HG03342 (cell line): ENCODE measurements around the gene CNTN4.

ENCODE experiments used
- ATAC-seq: cut with Tn5 transposase; IDR thresholded peaks from one replicate; pipeline ENCODE4 v1.9.1; 2021; ENCODE audit warnings: mild to moderate bottlenecking, moderate library complexity; ENCODE audit not compliant: unreplicated experiment

CNTN4 gene

DNA sequence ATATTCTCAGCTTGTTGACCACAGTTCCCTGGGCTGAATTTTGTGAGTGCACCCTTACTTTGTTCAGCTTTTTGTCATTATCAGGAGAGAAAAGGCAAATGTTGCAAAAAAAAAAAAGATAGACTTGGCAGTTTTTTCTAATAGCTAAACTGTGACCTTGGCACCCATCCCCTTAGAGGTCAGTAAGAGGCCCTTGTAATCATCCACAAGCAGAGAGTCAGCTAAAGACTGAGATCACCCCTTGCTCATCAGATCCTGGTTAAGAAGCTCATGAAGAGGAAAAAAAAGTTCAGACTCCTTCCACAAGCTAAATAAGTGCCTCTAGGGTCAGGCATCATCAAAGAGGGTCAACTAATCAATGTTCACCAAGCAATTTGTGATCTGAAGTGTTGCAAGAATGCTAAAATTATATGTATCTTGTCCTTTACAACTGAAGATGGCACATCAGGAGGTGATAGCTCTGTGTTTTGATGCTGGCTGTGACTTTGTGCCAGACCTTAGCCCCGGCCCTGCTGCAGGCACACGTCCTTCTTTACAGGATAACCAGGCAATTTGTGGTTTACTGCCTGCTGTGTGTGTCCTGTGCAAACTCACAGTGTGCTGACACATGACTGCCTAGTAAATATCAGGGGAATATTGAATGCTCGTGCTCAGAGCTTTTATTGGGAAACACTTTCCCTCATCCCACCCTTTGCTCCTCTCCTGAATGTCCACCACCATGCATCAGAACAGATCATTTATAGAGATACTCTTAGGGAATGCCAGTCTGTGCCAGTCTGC lies 748.6 kb downstream of the CNTN4 start:
- no peak for ATAC-seq

DNA sequence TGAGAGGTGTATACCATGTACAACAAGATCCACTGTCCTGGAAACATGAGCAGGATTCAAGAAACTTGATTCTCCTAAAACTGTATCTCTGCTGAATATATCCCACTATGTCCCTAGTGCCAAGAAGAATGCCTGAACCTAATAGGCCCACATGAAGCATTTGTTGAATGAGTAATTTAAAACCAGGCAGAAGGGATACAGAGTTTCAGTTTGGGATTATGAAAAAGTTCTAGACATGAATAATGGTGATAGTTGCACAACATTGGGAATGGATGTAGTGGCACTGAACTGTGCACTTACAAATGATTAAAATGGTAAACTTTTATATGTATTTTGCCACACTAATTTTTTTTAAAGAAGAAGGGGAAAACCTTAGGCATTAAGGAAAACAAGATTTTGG lies 750.4 kb downstream of the CNTN4 start:
- no peak for ATAC-seq

DNA sequence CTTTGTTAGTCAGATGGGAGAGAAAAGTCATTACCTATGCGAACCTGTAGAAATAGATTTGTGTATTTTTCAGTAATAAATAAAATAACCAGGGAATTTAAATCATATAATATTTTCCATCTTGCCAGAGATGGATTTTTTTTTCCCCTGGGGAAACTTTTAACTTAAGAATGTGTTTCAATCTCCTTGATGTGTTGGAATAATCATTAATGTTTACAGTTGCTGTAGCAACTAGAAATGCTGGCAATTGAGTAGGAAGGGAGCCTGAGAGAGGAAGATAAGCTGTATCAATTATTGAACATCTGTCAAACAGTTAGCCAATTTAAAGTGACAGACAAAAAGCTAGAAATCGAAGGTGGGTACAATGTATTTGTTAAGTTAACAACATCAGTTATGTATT lies 752.0 kb downstream of the CNTN4 start:
- no peak for ATAC-seq

DNA sequence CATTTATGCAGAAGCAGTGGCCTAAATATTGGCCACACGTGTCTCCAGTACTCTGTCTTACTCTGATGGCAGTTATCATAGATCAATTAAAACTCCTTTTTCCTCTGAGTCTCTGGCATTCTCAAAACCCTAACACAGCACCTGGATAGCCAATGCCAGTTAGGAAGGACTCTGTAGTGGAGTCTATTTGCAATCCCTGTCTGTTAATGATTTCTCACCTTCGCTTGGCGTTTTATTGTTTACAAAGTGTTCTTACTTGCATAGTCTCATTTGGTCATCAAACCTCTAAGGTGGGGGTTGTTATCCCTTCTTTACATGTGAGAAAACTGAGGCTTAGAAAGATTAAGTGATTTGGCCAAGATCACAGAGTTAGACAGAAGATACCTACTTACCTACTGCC lies 752.7 kb downstream of the CNTN4 start:
- no peak for ATAC-seq

DNA sequence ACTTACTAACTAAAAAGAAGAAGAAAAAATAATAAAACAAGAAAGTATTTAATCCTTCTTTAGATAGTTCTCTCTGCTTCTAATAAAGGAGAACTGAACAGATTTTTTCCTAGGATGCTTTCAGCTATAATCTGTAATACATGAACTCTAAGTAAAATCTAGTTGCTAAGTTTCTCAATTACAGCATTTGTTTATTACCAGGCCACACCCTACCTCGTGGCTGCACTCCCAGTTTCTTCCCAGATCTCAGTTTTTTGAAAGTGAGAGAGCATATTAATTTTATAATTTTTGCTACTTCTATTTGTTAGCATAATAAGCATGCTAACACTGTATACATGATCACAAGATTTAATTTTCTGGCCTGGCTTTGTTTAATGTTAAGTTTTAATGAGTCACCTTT lies 753.2 kb downstream of the CNTN4 start:
- no peak for ATAC-seq

DNA sequence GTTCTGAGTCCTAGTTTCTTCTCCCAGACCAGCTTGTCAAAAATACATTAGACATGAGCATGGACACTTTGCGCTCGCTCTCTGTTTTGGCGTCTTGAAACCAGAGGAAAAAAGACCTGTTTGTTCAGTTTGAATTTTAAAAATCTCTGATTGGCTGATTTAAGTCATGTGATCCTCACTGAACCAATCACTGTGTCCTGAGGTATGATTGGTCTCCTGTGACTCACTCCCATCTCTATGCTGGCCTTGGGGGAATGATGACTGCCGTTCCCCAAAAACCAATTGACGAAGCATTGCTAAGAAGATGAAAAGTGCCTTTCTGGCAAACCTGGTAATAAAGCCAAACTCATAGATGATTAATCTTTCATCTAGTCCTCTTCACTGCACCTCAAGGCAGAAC lies 755.0 kb downstream of the CNTN4 start:
- no peak for ATAC-seq

DNA sequence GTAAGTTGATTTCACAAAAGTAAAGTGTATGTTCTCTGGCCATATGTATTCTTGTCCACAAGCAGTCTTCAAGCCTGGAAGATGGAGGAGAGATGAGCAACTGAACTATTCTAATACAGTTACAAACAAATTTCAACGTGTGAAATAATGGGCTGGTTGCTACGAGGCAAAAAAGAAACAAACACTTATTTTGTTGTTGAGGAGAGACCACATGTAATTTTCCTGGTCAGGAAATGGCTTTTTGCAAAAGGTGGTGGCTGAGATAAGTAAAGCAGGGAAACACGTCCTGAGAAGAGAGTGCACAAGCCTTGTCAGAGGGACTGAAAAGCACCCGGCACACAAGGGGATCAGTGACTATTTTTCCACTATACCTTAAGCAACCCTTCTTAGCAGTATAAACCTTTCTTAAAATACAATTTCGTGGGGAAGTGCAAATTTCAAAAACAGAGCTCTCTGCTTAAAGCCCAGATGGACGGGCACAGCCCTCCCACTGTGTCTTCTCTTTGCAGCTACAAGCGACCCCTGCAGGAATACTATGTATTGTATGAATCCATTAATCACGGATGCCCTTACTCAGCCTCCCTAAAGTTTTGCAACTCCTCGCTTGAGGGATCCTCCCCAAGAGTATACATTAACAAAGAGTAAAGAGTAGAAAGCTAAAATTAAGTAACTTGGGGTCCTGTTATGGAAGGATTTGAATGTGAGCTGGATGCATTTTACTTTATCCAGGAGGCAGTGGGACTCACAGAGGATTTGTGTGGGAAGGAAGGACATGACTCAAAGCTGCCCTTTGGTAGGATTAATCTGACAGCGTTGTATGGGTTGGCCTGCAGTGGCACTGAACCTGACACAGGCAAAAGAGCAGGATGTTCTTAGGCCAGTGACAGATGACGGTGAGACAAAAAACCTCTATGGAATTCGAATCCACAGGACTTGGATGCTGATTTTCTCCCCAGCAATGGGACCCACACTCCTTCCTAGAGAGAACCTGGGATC lies 757.8 kb downstream of the CNTN4 start:
- ATAC-seq = no peak

DNA sequence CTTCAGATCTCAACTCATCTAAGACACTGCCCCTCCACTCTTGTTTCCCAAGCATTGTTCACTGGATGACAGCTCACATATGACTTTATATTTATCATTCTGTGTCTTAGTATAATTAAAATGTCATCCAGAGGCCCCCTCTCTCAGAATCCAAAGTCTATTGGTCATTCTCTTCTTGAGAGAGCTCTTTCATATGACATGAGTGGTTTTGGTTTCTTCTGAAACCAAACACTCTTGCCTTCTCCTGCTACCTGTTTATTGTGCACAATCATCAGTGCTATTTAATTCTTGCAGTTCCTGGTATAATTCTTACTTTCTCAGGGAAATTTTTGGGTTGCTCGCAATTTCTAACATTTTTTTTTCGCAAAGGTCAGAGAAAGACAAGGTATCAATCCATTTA lies 762.0 kb downstream of the CNTN4 start:
- ATAC-seq = no peak

DNA sequence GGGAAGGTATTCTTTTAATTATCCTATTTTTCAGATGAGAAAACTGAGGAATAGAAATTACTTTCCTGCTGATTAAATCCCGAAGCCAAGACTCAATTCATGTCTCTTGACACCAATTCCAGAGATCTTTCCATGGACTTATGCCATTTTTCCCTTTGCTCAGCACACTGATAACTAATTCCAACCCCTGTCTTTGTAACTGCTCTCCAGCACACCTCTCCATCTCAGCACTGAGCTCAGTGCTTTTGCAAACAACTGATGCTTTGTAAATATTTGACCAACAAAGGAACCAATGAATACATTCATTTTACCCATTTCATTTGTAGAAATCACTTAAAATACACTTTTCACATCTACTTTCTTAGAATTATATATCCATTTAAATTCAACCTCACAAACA lies 762.5 kb downstream of the CNTN4 start:
- no peak for ATAC-seq

DNA sequence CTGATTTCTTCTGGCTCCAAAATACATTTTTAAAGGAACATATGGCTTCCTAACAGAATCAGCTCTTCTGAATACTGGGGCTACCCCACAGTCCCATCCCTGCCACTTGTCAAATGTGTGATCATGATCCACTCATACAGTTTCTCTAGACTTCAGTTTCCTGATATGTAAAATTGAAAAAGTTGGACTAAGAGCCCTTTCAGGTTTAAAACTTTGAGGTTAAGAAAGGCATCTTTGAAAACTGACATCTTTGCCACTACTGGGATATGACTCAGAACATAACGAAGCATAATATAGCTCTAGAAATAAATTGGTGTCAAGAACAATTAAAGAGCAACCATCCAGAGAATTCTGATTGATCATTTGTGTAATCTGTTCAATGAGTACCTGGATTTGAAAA lies 763.3 kb downstream of the CNTN4 start:
- no peak for ATAC-seq

DNA sequence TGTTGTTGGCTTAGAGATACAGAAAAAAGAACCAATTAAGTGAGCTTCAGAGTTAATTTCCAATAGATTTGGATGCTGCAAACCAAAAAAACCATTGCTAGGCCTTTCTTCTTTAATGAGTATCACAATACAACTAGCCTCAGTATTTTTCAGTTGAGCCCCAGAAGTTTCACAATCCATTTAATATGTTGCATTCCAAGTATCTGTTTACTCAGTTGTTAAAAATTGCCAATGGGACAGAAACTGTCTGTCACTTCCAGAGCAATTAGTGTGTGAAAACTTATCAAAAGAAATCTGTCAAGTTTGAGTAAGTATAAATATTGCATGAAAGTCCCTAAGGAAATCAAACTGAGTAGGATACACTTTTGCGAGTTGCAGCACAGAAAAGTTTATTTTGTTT lies 763.7 kb downstream of the CNTN4 start:
- ATAC-seq = no peak

DNA sequence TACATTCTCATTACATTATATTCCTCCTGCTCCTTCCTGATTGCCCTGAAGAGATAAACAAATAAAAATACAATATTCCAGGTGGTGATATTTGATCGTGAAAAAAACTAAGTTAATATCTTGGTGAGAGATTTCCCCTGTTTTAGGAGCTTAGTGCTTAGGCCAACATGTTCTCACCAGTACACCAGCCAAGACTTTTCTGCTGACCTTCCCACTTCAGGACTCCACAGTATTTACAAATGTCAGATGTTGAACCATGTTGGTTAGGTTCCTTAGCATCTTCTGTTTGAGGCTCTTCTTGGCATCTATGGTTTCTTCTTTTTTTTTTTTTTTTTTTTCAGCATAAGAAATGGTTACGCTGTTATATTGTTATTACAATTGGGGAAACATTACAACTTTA lies 764.5 kb downstream of the CNTN4 start:
- no peak for ATAC-seq

DNA sequence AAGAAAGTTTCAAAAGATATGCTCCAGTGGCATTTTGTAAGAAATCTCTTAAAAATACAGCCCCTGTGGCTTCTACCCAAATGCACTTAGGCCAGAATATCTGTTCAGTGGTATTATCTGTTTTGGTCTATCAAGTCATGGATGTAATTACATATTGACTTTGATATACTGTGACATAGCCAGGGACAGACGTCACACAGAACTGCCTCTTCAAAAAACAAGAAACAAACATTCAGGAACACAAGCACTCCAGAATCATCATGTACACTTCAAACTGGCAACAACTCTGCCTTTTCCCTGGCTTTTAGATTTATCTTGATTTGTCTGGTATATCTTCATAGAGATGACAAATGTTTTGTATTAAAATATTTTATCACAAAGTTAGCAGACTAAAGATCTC lies 771.2 kb downstream of the CNTN4 start:
- no peak for ATAC-seq

DNA sequence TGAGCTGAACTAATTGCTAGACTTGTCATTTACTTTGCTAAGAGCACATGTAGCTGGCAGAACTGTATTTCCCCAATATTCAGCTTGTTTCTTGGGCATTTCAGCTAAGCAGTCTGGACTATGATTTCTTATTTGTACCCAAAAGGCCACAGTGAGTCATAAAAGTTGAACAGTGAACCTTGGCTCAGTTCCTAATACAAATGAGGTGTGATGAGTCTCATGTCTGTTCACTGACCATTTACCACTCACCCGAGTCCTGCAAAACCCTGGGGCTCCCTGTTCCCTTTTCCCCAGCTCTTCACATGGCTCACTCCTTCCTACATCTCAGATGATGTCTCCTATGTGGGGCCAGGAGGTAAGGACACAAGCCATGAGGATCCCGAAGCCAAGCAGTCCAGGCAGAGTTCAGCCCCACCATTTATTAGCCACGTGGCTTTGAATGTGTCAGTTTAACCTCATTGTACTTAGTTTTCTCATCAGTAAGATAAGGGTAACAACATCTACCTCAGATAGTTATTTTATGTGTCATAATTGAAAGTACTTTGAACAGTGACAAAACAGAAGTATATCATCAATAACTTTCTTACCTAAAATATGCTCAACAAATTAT lies 772.2 kb downstream of the CNTN4 start:
- ATAC-seq = no peak

DNA sequence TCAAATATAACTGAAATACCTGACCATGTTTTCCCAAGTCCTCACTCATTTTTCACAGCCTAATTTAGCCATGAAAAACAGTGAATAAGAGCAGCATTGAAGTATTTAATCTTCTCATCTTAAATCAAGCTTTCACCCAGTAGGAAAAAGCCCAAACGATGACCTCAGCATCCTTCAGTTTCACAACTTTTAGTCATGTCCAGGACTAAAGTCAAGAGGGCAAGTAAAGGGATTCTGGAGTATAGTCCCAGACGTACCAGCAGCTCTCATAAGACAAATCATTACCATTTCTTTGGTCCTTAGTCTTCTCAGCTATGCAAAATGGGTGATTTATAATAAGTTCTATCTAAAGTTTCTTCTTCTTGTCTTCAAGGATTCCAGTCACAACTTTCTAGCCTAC lies 774.2 kb downstream of the CNTN4 start:
- ATAC-seq = no peak

DNA sequence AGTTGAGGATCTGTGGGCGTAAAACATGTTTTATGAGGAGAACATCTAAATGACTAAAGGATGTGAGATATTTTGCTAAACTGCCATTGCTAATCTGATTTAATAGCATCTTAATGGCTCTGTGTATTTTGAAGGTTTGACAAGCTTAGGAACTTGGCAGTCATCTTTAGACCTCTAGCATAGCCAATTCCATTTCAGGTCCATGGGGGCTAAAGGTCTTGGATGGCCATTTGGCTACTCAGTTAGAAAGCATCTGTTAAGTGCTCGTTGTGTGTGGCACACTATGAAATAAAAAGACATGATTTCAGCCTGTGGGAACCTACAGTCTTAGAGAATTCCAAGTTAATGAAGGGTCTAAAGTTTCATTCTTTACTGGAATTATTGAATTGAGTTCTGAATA lies 775.3 kb downstream of the CNTN4 start:
- no peak for ATAC-seq

DNA sequence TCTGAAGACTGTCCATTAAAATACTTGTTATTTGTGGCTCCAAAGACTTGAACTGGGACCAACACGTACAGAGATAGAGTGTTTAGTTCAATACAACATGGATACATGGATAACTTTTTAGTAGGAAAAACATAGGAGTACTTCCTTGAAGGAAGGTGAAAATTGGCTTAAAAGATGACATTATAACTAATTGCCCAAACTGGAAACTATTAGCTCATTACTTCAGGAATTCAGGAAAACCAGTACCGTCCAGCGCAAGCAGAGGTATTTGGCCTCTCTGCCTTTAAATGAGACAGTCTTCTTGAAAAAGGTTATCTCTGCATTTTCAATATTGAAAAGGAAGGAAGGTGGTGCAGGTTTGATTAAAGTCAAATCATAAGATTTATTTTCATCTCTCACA lies 777.0 kb downstream of the CNTN4 start:
- ATAC-seq = no peak

DNA sequence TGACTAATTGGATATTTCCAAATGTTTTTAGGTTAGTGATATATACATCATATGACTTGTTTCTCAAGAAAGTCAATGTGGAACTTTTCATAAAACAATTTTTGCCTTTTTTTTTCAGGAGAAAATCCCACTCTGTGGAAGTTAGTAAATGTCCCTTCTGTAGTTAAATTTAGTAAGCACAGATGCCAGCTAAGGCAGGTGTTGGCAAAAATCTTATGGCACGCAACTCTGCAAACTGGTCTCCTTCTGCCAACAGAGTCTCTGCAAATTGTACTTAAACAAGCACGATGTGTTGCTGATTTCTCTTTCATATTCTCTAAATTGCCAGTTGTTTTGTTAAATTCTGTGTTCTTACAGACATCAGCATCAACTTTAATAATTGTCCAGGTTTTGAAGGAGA lies 777.7 kb downstream of the CNTN4 start:
- ATAC-seq = no peak

DNA sequence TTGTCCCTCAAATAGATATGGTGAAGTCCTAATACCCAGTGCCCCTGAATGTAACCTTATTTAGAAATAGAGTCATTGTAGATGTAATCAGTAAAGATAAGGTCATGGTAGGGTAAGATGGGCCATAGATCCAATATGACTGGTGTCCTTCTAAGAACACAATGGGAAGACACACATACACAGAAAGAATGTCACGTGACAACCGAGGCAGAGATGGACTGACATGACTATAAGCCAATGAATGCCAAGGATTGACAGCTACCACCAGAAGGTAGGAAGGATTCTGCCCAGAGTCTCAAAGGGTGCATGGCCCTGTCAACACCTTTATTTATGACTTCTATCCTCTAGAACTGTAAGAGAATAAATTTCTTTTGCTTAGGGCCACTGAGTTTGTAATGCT lies 780.4 kb downstream of the CNTN4 start:
- no peak for ATAC-seq

DNA sequence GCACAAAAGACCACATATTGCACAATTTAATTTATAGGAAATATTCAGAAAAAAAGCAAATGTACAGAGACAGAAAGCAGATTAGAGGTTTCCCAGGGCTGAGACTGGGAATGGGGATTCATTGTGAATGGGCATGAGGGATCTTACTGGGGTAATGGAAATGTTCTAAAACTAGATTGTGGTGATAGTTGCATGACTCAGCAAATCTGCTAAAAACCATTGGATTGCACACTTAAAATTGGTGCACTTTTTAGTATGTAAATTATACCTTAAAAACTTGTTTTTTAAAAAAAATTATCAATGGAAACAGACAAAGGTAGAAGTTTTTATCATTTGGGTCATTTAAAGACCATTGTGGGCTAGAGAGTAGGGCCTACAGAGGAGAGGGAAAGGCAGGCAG lies 780.9 kb downstream of the CNTN4 start:
- ATAC-seq = no peak

DNA sequence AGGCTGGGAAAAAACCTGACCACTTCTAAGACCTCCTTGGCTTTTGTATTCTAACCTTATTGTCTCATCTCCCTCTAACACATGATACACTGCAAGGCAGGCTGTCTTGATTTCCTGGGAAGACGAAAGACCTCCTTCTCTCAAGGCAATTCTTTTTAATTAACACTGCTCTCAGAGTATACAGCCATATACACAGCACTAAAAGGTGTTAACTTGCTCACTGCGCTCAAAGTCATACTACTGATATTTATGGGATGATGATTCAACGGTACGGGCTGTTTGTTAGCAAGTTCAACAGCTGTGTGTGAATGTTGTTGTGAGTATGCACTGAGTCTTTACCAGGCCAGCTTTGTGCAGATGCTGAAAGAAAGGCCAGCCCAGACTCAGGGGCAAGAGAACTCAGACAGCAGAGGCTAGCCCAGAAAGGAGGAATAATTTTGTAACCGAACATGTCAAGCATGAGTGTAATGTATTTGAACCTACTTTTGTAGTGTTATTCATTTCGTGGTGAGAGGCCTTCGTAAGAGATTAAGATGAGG lies 781.6 kb downstream of the CNTN4 start:
- no peak for ATAC-seq
